ENCODE results near the gene PITPNM2.

The PITPNM2 gene

DNA sequence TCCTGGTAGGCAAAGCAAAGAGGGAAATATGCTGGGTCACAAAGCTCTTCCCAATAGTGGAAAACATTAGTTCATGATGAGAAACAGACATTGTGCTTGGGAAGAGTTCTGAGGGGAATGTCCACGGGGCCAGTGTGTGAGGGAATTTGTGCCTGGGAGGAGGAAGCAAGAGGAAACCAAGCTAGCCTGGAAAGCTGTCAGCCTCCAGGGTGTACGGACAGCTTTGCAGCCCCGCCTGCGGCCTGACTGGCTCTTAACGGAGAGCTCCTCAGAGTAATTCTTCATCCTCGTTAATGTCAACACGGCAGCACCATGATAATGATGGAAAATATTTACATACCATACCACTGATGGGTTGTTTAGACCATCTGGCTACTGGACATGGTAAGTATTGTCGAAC is 32.4 kb downstream of the PITPNM2 start:
- TF ChIP-seq, protein P1, sequence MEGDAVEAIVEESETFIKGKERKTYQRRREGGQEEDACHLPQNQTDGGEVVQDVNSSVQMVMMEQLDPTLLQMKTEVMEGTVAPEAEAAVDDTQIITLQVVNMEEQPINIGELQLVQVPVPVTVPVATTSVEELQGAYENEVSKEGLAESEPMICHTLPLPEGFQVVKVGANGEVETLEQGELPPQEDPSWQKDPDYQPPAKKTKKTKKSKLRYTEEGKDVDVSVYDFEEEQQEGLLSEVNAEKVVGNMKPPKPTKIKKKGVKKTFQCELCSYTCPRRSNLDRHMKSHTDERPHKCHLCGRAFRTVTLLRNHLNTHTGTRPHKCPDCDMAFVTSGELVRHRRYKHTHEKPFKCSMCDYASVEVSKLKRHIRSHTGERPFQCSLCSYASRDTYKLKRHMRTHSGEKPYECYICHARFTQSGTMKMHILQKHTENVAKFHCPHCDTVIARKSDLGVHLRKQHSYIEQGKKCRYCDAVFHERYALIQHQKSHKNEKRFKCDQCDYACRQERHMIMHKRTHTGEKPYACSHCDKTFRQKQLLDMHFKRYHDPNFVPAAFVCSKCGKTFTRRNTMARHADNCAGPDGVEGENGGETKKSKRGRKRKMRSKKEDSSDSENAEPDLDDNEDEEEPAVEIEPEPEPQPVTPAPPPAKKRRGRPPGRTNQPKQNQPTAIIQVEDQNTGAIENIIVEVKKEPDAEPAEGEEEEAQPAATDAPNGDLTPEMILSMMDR (conservative IDR thresholded peaks at IDR 0.05) = no peak
- H3K27ac ChIP-seq = no peak overlapping the region

DNA sequence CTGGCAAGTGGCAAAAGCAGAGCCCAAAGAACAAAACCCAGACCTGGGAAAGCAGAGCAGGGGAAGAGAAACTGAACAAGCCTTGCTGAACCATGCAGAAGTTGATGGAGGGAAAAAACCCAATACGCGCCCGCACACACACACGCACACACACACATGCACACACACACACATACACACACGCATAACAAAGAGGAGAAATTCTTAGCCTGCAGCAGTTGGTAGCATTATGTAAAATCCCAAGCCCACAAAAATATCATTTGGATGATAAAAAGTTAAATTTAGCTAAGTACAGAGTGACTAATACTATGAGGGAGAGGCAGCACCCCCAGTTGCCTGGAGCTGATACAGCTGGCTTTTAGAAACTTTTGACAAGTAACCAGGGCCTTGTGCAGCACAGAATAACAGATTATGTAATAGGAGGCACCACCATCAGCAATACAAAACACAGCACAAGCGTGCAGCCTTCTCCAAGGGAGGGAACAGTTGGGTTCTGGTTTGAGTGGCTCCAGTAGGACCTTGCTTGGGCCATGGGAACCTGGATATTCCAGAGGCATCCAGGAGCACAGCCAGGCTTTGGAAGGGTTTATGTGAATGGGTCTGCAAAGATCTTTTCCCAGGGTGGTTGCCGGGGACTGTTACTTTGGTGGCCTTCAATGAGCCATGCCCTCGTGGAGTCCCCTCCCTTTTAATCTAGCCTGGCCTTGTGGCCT is 35.3 kb downstream of the PITPNM2 start:
- H3K27ac ChIP-seq = no peak overlapping the region
- TF ChIP-seq, protein P1 (conservative IDR thresholded peaks at IDR 0.05) = no peak

DNA sequence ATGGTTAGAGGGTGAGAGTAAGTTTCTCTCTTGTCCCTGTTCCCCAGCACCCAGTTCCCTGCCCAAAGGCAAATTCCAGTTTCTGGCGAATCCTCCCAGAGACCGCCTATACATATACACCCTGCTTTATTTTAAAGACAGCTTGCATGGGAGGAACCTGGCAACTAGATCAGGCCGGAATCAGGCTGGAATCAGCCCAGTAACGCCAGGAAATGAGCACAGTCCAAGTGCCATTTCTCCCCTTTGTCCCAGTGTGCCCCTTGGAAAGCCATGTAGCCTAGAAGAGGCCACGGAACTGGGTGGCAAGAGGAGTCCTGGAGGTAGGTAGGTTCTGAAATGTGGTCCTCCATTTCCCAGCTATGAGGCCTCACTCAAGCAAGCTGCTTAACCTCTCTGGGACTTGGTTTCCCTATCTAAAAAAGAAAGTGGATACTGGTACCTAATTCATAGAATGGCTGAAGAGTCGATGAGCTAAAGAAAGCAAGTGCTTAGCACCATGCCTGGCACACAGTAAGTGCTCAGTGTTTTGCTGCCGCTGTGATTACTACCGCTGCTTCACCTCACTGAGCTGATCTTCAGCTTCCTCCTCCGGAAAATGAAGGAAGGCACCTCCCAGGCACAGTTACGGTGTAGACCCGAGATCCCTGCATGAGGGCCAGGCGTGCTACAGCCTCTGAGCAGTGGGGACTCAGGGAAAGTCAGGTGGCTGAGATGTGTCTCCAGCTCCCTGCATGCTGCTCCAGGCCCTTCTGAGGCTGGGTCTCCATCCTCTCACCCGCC is 36.4 kb downstream of the PITPNM2 start:
- no peak overlapping the region for H3K27ac ChIP-seq
- TF ChIP-seq, protein P1 (conservative IDR thresholded peaks at IDR 0.05) = no peak

DNA sequence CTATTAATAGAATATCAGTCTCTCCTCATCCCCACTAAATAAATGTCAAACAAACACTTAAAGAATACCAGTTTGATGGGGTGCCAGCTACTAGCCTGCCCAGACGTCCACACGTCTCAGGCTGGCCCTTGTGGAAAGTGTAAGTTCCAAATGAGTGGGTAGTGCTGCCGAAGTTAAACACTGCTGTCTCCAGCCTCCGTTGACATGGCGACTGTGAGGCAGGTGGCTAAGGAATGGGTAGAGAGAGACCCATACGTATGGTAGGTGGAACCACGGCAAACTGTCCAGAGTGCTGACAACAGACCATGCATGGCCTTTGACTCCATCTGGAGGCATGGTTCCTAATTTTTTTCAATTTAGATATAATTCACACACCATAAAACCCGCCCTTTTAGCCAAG is 37.9 kb downstream of the PITPNM2 start:
- TF ChIP-seq, protein P1 (conservative IDR thresholded peaks at IDR 0.05) = no peak

DNA sequence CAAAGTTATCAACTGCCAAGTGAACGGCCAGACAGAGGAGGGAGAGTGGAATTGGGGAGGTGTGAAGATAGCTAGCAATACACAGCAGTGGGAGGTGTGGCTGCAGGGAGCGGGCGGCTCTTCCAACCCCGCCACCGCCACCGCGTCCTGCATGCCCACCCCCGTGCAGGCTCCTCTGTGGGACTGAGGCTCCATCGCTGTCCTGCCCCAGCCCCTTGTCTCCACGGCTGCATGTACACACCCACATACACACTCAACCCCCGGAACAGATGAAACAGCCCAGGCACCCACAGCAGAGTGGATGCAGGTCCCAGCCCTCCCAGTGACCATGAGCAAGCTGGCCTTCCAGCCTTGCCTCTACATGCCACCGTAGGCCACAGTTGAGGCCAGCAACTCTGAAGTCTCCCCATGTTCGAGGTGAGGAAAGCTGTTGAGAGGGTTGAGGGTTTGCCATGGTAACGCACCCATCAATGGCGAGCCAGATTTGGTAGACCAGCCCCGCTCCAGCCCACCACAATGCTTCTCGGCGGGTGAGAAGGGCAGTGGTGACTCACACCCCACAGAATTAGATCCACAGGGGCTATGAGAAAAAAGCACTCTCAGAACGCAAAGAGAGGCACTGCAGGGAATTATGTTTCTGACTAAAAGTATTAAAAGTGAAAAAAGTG is 39.3 kb downstream of the PITPNM2 start:
- no peak overlapping the region for H3K27ac ChIP-seq
- TF ChIP-seq, protein P1 (conservative IDR thresholded peaks at IDR 0.05) = no peak

More for the DNA sequence above, 37.9 kb downstream of the PITPNM2 start:
- no peak overlapping the region for H3K27ac ChIP-seq

DNA sequence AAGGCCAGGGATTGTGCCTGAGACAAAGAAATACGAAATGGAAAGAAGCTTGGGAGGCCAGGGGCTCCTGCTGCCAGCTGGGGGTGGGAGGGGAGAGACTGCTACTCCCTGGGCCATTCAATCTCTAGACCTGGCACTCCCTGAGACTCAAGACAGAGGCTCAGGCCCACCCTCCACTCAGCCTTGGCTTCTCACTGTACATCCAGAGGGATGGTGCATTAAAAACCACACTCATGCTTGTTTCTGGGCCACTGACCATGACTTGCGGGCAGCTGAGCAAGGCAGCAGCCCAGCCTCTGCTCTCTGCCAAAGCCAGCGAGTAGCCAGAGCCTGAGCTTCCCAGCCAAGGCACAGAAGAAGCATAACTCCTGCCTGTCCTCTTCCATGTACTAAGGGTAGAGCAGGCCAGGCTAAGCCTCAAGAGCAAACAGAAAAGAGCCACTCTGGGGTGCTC is 41.5 kb downstream of the PITPNM2 start:
- TF ChIP-seq, protein P1 (conservative IDR thresholded peaks at IDR 0.05) = no peak
- no peak overlapping the region for H3K27ac ChIP-seq

DNA sequence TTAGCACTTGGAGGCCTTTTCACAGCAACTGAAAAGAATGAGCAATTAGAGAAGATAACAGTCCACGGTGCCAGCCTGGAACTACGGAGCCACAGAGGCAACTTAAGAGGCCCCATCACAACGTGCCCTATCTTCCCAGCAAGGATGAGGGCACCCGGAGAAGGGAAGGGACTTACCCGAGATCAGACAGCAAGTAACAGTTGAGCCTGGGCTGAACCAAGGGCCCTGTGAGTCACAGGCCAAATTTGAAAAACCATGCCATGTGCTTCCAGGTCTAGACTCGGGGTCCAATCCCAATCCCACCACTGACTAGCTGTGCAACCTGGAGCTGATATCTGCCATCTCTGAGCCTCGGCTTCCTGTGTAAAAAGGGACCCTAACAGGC is 42.2 kb downstream of the PITPNM2 start:
- H3K27ac ChIP-seq = no peak overlapping the region

More for the DNA sequence above, 42.2 kb downstream of the PITPNM2 start:
- TF ChIP-seq, protein P1 (conservative IDR thresholded peaks at IDR 0.05) = no peak
